Pancreas (tissue), 10 donors: ENCODE results near the gene COTL1. TPM values are rescaled to one million over a fixed set of nuclear protein-coding genes. Genes with fewer than 3 reads are reported as not detected.
A peak's percentile ranks its signal among the peaks of the same experiment; 100 is the strongest.

ENCODE experiments used
- ATAC-seq, 4 donors: fragments of 200-7000 bp; cut with Tn5 transposase; one replicate each; pipeline versions ENCODE4 v1.8.0 to v1.9.1; 2020; ENCODE audit warnings: mild to moderate bottlenecking in 4 of 4, moderate library complexity in 4 of 4
- DNase-seq, 6 donors: peaks; one replicate each; pipeline ENCODE4 v3.0.0-alpha.2; 2020
- FAIRE-seq: peaks from 2 replicates; lab custom pipeline; 2012; peaks lifted over from hg19 to GRCh38; lab: Jason Lieb, UNC
- H3K27ac ChIP-seq, 4 donors: fragments of 200-600 bp; sonication (generic); 1 replicate in 3 of 4; 2 replicates in 1 of 4; pipeline versions ENCODE4 v1.5.0 to v1.8.0; 2020
- H3K27me3 ChIP-seq, 4 donors: fragments of 200-600 bp; one replicate each; pipeline ENCODE4 v1.8.0; 2021
- H3K36me3 ChIP-seq, 3 donors: fragments of 200-600 bp; sonication (generic) in 1 of 3; one replicate each; pipeline versions ENCODE4 v1.5.0 to v1.8.0; 2020 to 2021
- H3K4me1 ChIP-seq, 3 donors: fragments of 200-600 bp; one replicate each; pipeline ENCODE4 v1.8.0; 2021
- H3K4me3 ChIP-seq, 4 donors: fragments of 200-600 bp; sonication (generic) in 2 of 4; one replicate each; pipeline versions ENCODE4 v1.5.0 to v1.8.0; 2020 to 2021
- H3K9me3 ChIP-seq, 4 donors: fragments of 200-600 bp; one replicate each; pipeline ENCODE4 v1.8.0; 2021
- CTCF ChIP-seq, 4 donors: fragments of 200-600 bp; sonication (generic) in 3 of 4; IDR thresholded peaks; one replicate each; pipeline versions ENCODE4 v1.5.0 to v1.8.0; 2021; ENCODE audit warnings: antibody characterized with exemption in 4 of 4
- WGBS, 2 donors: extraction: QIAGEN DNeasy Blood & Tissue Kit; methylation state at CpG; one replicate each; pipeline ENCODE4 v1.1.7; 2013; 5-methylcytosine and 5-hydroxymethylcytosine counted together
- intact Hi-C, 3 donors: fragments of 100-400 bp; cut with DNase I; formaldehyde crosslinking; loops; one replicate each; pipeline versions ENCODE4 v1.11.1 to v1.14.2; 2022
- polyA plus RNA-seq, 2 donors: library from polyadenylated mRNA; stranded (reverse); fragments of 200-250 nt; gene quantifications; one replicate each; pipeline ENCODE4 v1.2.3, GENCODE V29; 2013
- total RNA-seq, 6 donors: library from RNA; stranded (reverse); fragmentation: NEBNext Ultra II Directional in 4 of 6; extraction: Animal tissue kit (Norgen Biotek cat#: 25700) in 4 of 6; gene quantifications; one replicate each; pipeline versions ENCODE4 v1.2.1 to v1.2.4, GENCODE V29; 2021 to 2023
- donor health status: healthy with polysubstance abuse.
- donor health status: DM: no; HTN: no; CAD: no; lungs with moderate emphysema.
- donor health status: DM: no; HTN: no; CAD: no.
- donor health status: control.
- donor health status: control.
- donor health status: Bipolar disorder and iron deficiency.
- donor health status: DM: yes; HTN: yes; CAD: no.
- donor health status: DM: no; HTN: no; CAD: no.
- donor health status: DM: no; HTN: no; CAD: no.
- donor health status: DM: yes; HTN: yes; CAD: no.

Gene COTL1
- total and polyA plus RNA-seq, 8 donors: 6.8 to 44.3 (median 19.1) TPM

- 85 to 88% methylated on average over 10 of the region's 10 CpGs for whole genome bisulfite sequencing, 2 donors
- Histone ChIP-seq H3K4me1 (peaks cover 0 to 13% (median 0%) of the 10 kb centered on the region in 3 donors), H3K36me3 (no peaks in the 10 kb centered on the region), H3K9me3 (no peaks in the 10 kb centered on the region), H3K27me3 (no peaks in the 10 kb centered on the region), H3K4me3 (no peak overlapping the region), H3K27ac (no peak overlapping the region)
- FAIRE-seq (no peak), DNase-seq (no peak), ATAC-seq (peak in 1 of 4 donors; percentile 23)
- no peak for TF ChIP-seq CTCF (IDR thresholded peaks at IDR 0.05)
- intact Hi-C loops: no loop called here
Observed at GRCh38 chr16:84585886-84586285, 32.0 kb downstream of the COTL1 start.

- no peak for TF ChIP-seq CTCF (IDR thresholded peaks at IDR 0.05)
- H3K27me3 ChIP-seq: no peaks in the 10 kb centered on the region
- peaks cover 0 to 15% (median 0%) of the 10 kb centered on the region in 3 donors for H3K4me1 ChIP-seq
- no peak overlapping the region for H3K27ac ChIP-seq
- peak in 1 of 4 donors; percentile 10 for ATAC-seq
- no peaks in the 10 kb centered on the region for H3K36me3 ChIP-seq
- no peaks in the 10 kb centered on the region for H3K9me3 ChIP-seq
- WGBS, 2 donors: 84 to 90% methylated on average over 6 of the region's 6 CpGs
- intact Hi-C loops: no loop called here
- no peak overlapping the region for H3K4me3 ChIP-seq
- no peak for FAIRE-seq
- DNase-seq: no peak
Observed at GRCh38 chr16:84585467-84585866, 32.4 kb downstream of the COTL1 start.

GRCh38 chr16:84584678-84585077 lies 33.2 kb downstream of the COTL1 start:
- 73% methylated on average over 6 of the region's 6 CpGs for WGBS, 2 donors
- no peak for FAIRE-seq

GRCh38 chr16:84583995-84584394 lies 33.9 kb downstream of the COTL1 start:
- H3K36me3 ChIP-seq: no peaks in the 10 kb centered on the region
- no peak overlapping the region for H3K4me3 ChIP-seq
- no peaks in the 10 kb centered on the region for H3K9me3 ChIP-seq
- intact Hi-C loops: no loop called here
- ATAC-seq (peak; percentile 6 to 46 (median 38)), FAIRE-seq (no peak), DNase-seq (peak in 2 of 6 donors; percentile 28 to 51)
- no peaks in the 10 kb centered on the region for H3K27me3 ChIP-seq
- peaks cover 0 to 23% (median 0%) of the 10 kb centered on the region in 3 donors for H3K4me1 ChIP-seq
- TF ChIP-seq CTCF (IDR thresholded peaks at IDR 0.05): no peak
- 38 to 41% methylated on average over 15 of the region's 15 CpGs for whole genome bisulfite sequencing, 2 donors
- no peak overlapping the region for H3K27ac ChIP-seq

More at GRCh38 chr16:84584678-84585077, 33.2 kb downstream of the COTL1 start:
- Histone ChIP-seq H3K4me3 (no peak overlapping the region), H3K4me1 (peaks cover 0 to 19% (median 0%) of the 10 kb centered on the region in 3 donors), H3K9me3 (no peaks in the 10 kb centered on the region), H3K27me3 (no peaks in the 10 kb centered on the region), H3K27ac (no peak overlapping the region), H3K36me3 (no peaks in the 10 kb centered on the region)
- intact Hi-C loops: no loop called here
- DNase-seq: no peak
- no peak for TF ChIP-seq CTCF (IDR thresholded peaks at IDR 0.05)
- no peak for ATAC-seq

GRCh38 chr16:84582958-84583516 lies 34.8 kb downstream of the COTL1 start:
- DNase-seq: peak in 3 of 6 donors; percentile 22 to 55 (median 49)

More at GRCh38 chr16:84582958-84583516, 34.8 kb downstream of the COTL1 start:
- intact Hi-C loops: no loop called here
- TF ChIP-seq CTCF (IDR thresholded peaks at IDR 0.05): no peak
- H3K4me3 ChIP-seq: no peak overlapping the region
- no peaks in the 10 kb centered on the region for H3K27me3 ChIP-seq
- ATAC-seq (peak; percentile 35 to 66 (median 56)), FAIRE-seq (no peak)
- 34 to 36% methylated on average over 11 of the region's 11 CpGs for WGBS, 2 donors
- H3K4me1 ChIP-seq: peaks cover 0 to 23% (median 0%) of the 10 kb centered on the region in 3 donors
- no peaks in the 10 kb centered on the region for H3K9me3 ChIP-seq
- no peaks in the 10 kb centered on the region for H3K36me3 ChIP-seq
- no peak overlapping the region for H3K27ac ChIP-seq
